IMR-90 (cell line): ENCODE results near the gene UNKL. TPM values are rescaled to one million over a fixed set of nuclear protein-coding genes. Genes with fewer than 3 reads are reported as not detected.

Source experiments
- ATAC-seq: fragments of 200-7000 bp; cut with Tn5 transposase; 2 replicates; pipeline ENCODE4 v1.9.1; 2020; ENCODE audit warnings: low read depth, mild to moderate bottlenecking, moderate library complexity
- BruUV-seq: library from RNA; stranded (reverse); fragments of 400-500 nt; replicated peaks from 2 replicates; lab custom pipeline; 2021; lab: Mats Ljungman, UMichigan
- CTCF ChIA-PET: fragments of 300-600 bp; formaldehyde crosslinking; extraction: SDS; loops from one replicate; lab custom pipeline; 2021; ENCODE audit warnings: antibody characterized with exemption; lab: Yijun Ruan, JAX
- POLR2A ChIA-PET: fragments of 300-600 bp; sonication (Branson Sonifier 250); formaldehyde crosslinking; loops from one replicate; lab custom pipeline; 2022; ENCODE audit warnings: antibody characterized with exemption; ENCODE audit not compliant: unreplicated experiment; lab: Charles Lee
- DNase-seq: peaks from one replicate; pipeline ENCODE4 v3.0.0; 2013
- H2AFZ ChIP-seq: replicated peaks from 2 replicates; pipeline ENCODE3; 2013; ENCODE audit warnings: low read length, mild to moderate bottlenecking; ENCODE audit not compliant: poor library complexity
- H2AK5ac ChIP-seq: 2 replicates; pipeline ENCODE4 v1.6.1; 2013; ENCODE audit warnings: low read depth, low read length, inconsistent platforms
- H2AK9ac ChIP-seq: replicated peaks from 2 replicates; pipeline ENCODE3; 2013; ENCODE audit warnings: mild to moderate bottlenecking, low read depth, low read length, moderate library complexity; ENCODE audit not compliant: poor library complexity
- H2BK120ac ChIP-seq: 2 replicates; pipeline ENCODE4 v1.6.1; 2013; ENCODE audit warnings: low read depth, low read length, inconsistent platforms
- H2BK15ac ChIP-seq: 3 replicates; pipeline ENCODE4 v1.6.1; 2013; ENCODE audit warnings: low read depth, low read length, inconsistent platforms
- H2BK20ac ChIP-seq: 2 replicates; pipeline ENCODE4 v1.6.1; 2013; ENCODE audit warnings: low read depth, mild to moderate bottlenecking, inconsistent platforms, low read length, moderate library complexity
- H2BK5ac ChIP-seq: 2 replicates; pipeline ENCODE4 v1.6.1; 2013; ENCODE audit warnings: mild to moderate bottlenecking, low read depth, low read length, inconsistent platforms; ENCODE audit not compliant: poor library complexity, severe bottlenecking
- H3K14ac ChIP-seq: replicated peaks from 2 replicates; pipeline ENCODE4 v1.6.1; 2013; ENCODE audit warnings: low read depth, low read length, inconsistent platforms
- H3K18ac ChIP-seq: 2 replicates; pipeline ENCODE4 v1.6.1; 2013; ENCODE audit warnings: low read depth, low read length, control low read depth
- H3K23ac ChIP-seq: 2 replicates; pipeline ENCODE4 v1.6.1; 2013; ENCODE audit warnings: low read depth, low read length, inconsistent platforms
- H3K27ac ChIP-seq: 2 replicates; pipeline ENCODE4 v1.5.1; 2013; ENCODE audit warnings: mild to moderate bottlenecking, control low read depth, low read length; ENCODE audit not compliant: insufficient read depth
- H3K27me3 ChIP-seq: 2 replicates; pipeline ENCODE4 v1.6.1; 2013; ENCODE audit warnings: low read length; ENCODE audit not compliant: control insufficient read depth, insufficient read depth
- H3K36me3 ChIP-seq: 2 replicates; pipeline ENCODE4 v1.6.1; 2013; ENCODE audit warnings: low read length, mixed read lengths; ENCODE audit not compliant: control insufficient read depth, insufficient read depth
- H3K4ac ChIP-seq: 2 replicates; pipeline ENCODE4 v1.6.1; 2013; ENCODE audit warnings: low read depth, low read length, inconsistent platforms
- H3K4me1 ChIP-seq: 2 replicates; pipeline ENCODE4 v1.6.1; 2013; ENCODE audit warnings: low read length, mixed read lengths; ENCODE audit not compliant: control insufficient read depth, insufficient read depth
- H3K4me2 ChIP-seq: 2 replicates; pipeline ENCODE4 v1.6.1; 2013; ENCODE audit warnings: low read depth, mild to moderate bottlenecking, control low read depth, low read length, moderate library complexity
- H3K4me3 ChIP-seq: 2 replicates; pipeline ENCODE4 v1.5.1; 2013; ENCODE audit warnings: low read depth, mild to moderate bottlenecking, control low read depth, low read length, moderate library complexity; ENCODE audit not compliant: insufficient read depth
- H3K56ac ChIP-seq: 2 replicates; pipeline ENCODE4 v1.6.1; 2013; ENCODE audit warnings: low read length, inconsistent platforms; ENCODE audit not compliant: insufficient read depth; ENCODE audit errors: extremely low read depth
- H3K79me1 ChIP-seq, 2 experiments: 2 replicates each; pipeline ENCODE4 v1.6.1; 2013; ENCODE audit warnings: low read length in 2 of 2, inconsistent platforms in 1 of 2, low read depth in 1 of 2
- H3K9ac ChIP-seq: 2 replicates; pipeline ENCODE4 v1.6.1; 2013; ENCODE audit warnings: low read depth, low read length, control low read depth
- H3K9me1 ChIP-seq: 2 replicates; pipeline ENCODE4 v1.6.1; 2013; ENCODE audit warnings: low read length, inconsistent platforms; ENCODE audit not compliant: insufficient read depth
- H3K9me3 ChIP-seq: 2 replicates; pipeline ENCODE4 v1.6.1; 2013; ENCODE audit warnings: low read length; ENCODE audit not compliant: control insufficient read depth, insufficient read depth
- H4K20me1 ChIP-seq: 2 replicates; pipeline ENCODE4 v1.6.1; 2013; ENCODE audit warnings: low read length, inconsistent platforms; ENCODE audit not compliant: insufficient read depth
- H4K5ac ChIP-seq: 2 replicates; pipeline ENCODE4 v1.6.1; 2013; ENCODE audit warnings: mild to moderate bottlenecking, low read depth, low read length, control low read depth
- H4K8ac ChIP-seq, 2 experiments: 2 replicates each; pipeline ENCODE4 v1.6.1; 2013; ENCODE audit warnings: low read depth in 2 of 2, low read length in 2 of 2, control low read depth in 1 of 2, inconsistent platforms in 1 of 2
- H4K91ac ChIP-seq: 2 replicates; pipeline ENCODE4 v1.6.1; 2013; ENCODE audit warnings: low read depth, low read length, inconsistent platforms; ENCODE audit not compliant: insufficient read depth
- CTCF ChIP-seq: conservative IDR thresholded peaks from 2 replicates; pipeline ENCODE4 v1.5.1; 2012; ENCODE audit warnings: mild to moderate bottlenecking, low read depth, low read length, improper control_type of control experiment
- FOS ChIP-seq: fragments of 150-350 bp; IDR thresholded peaks from 2 replicates; pipeline ENCODE4 v1.6.1; 2016; ENCODE audit warnings: low read depth, low read length
- RCOR1 ChIP-seq: IDR thresholded peaks from 2 replicates; pipeline ENCODE4 v1.6.1; 2012; ENCODE audit warnings: mild to moderate bottlenecking, low read length, improper control_type of control experiment; ENCODE audit not compliant: insufficient replicate concordance
- WGBS, 2 experiments: methylation state at CpG; one replicate each; pipeline versions ENCODE4 v1.1.5 to v1.1.7; 2013; ENCODE audit warnings: missing lambda C conversion rate in 2 of 2; ENCODE audit not compliant: insufficient read length in 1 of 2; ENCODE audit errors: extremely low coverage in 2 of 2; 5-methylcytosine and 5-hydroxymethylcytosine counted together
- dilution Hi-C: fragments of 300-500 bp; cut with HindIII; formaldehyde crosslinking; loops from one replicate; pipeline ENCODE4 v1.14.3; 2018; ENCODE audit warnings: low sequenced_read_pairs; ENCODE audit not compliant: unreplicated experiment
- in situ Hi-C: fragments of 300-500 bp; cut with MboI; formaldehyde crosslinking; loops from 3 replicates; pipeline ENCODE4 v1.14.3; 2019; ENCODE audit warnings: low sequenced_read_pairs, inconsistent platforms, mixed read lengths
- intact Hi-C: fragments of 100-400 bp; cut with micrococcal nuclease; formaldehyde crosslinking; loops from 2 replicates; pipeline ENCODE4 v1.10.0; 2022
- polyA plus RNA-seq, 3 experiments: library from polyadenylated mRNA; depleted of rRNA; stranded (reverse); fragments of >200 nt; gene quantifications; 2 replicates each; pipeline ENCODE4 v1.2.3, GENCODE V29; 2012; ENCODE audit warnings: low replicate concordance in 1 of 3
- total RNA-seq: library from RNA; depleted of rRNA; stranded (reverse); fragments of >200 nt; gene quantifications from 2 replicates; pipeline ENCODE4 v1.2.3, GENCODE V29; 2012

Gene UNKL
- total and polyA plus RNA-seq, 2 of the 4 experiments (the other 2 are of a cell fraction), result 4.1 to 13.3 TPM

GRCh38 chr16:1443403-1443973 lies 29.0 kb upstream of the UNKL start:
- dilution Hi-C loops (no loop called here), intact Hi-C loops (no loop called here), in situ Hi-C loops (no loop called here)
- no peak overlapping the region for H3K9ac ChIP-seq
- H3K9me3 ChIP-seq, result no peaks in the 10 kb centered on the region
- no peak overlapping the region for H4K91ac ChIP-seq
- no peak overlapping the region for H2BK5ac ChIP-seq
- no peak overlapping the region for H3K4me2 ChIP-seq
- 84% methylated on average over 31 of the region's 38 CpGs; no CpG with 5 or more reads in 1 of the 2 experiments for WGBS, 2 experiments
- no peak for TF ChIP-seq FOS
- TF ChIP-seq CTCF, result no peak
- TF ChIP-seq RCOR1, result no peak
- no peak overlapping the region for H3K56ac ChIP-seq
- no peaks in the 10 kb centered on the region for H4K20me1 ChIP-seq
- ChIA-PET CTCF (no interaction called here), POLR2A (interaction anchor here (0.6 to 1.0 kb wide), 2 partner anchors 23 to 64 kb away, joined by 4 to 7 read pairs; partner anchors contain the start of gene UQCC4)
- no peak overlapping the region for H3K14ac ChIP-seq
- H4K8ac ChIP-seq, result no peak overlapping the region
- no peak overlapping the region for H2BK120ac ChIP-seq
- H3K27me3 ChIP-seq, result no peaks in the 10 kb centered on the region
- H3K27ac ChIP-seq, result no peak overlapping the region
- no TSS peak for BruUV-seq
- H2BK20ac ChIP-seq, result no peak overlapping the region
- H3K23ac ChIP-seq, result no peak overlapping the region
- H2BK15ac ChIP-seq, result no peak overlapping the region
- no peaks in the 10 kb centered on the region for H3K9me1 ChIP-seq
- H3K4me3 ChIP-seq, result no peak overlapping the region
- H3K79me1 ChIP-seq, result no peaks in the 10 kb centered on the region
- H2AFZ ChIP-seq, result no peak overlapping the region
- no peak overlapping the region for H4K5ac ChIP-seq
- peak overlapping the region; percentile 37 for H2AK9ac ChIP-seq
- no peak overlapping the region for H2AK5ac ChIP-seq
- H3K4ac ChIP-seq, result no peak overlapping the region
- no peaks in the 10 kb centered on the region for H3K4me1 ChIP-seq
- H3K36me3 ChIP-seq, result peaks cover 14% of the 10 kb centered on the region; the same call in 1 of the 2 replicates
- no peak overlapping the region for H3K18ac ChIP-seq
- ATAC-seq, result no peak
- no peak for DNase-seq
